NCI-H187 (cell line): ENCODE data around the gene CEP104.
"Not testable (repeated sequence)": the region's sequence is repeated elsewhere in the genome, so short reads cannot be mapped to it uniquely, and the experiment has no call there.

ENCODE experiments used
- DNase-seq, 2 experiments: peaks; one replicate each; lab custom pipeline; 2025; lab: John Stamatoyannopoulos, UW

CEP104 gene

DNA sequence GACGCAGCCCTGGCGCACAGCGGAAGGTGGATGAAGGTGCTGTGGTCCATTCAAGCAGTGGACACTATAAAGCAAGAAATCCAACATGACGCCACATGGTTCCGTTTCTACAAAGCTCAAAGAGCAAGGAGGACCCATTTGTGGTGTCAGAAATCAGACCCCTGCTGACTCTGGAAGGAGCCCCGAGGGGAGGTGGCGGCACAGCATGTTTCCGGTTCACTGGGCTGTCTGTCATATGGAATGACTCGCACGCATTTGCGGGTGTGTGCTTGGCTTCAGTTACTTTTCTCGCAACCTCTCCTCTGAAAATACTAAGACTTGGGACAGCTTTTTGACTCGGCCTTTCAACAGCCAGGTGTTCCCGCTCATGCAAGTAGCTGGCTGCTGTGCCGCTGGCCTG is 31.7 kb downstream of the CEP104 start:
- DNase-seq = no peak

DNA sequence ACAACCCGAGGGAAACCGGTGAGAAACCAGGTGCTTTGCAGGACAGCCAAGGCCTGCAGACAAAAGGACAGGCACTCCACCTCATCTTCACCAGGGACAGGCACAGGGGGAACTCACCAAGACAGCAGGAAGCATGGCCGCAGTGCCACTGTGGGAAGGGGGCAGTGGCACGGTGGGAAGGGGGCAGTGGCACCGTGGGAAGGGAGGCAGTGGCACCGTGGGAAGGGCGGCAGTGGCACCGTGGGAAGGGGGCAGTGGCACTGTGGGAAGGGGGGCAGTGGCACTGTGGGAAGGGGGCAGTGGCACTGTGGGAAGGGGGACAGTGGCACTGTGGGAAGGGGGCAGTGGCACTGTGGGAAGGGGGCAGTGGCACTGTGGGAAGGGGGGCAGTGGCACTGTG is 32.4 kb downstream of the CEP104 start:
- DNase-seq = no peak

DNA sequence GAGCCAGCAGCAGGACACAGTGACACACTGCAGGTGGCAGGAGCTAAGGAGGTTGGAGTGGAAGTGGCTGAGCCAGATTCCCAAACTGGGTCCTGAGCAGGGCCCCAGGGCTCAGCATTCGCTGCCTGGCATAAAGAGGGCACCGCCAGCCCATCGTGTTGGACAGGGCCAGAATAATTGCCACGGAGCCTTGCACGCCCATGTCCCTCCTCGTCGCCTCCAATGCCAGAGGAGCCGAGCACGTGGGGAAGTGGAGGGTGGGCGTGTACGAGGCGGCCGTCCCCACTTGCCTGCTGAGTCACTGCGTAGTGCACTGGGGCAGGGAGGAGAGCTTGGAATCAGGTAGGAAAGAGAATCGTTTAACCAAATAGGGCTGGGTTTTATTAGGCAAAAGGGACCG is 34.6 kb downstream of the CEP104 start:
- no peak for DNase-seq

DNA sequence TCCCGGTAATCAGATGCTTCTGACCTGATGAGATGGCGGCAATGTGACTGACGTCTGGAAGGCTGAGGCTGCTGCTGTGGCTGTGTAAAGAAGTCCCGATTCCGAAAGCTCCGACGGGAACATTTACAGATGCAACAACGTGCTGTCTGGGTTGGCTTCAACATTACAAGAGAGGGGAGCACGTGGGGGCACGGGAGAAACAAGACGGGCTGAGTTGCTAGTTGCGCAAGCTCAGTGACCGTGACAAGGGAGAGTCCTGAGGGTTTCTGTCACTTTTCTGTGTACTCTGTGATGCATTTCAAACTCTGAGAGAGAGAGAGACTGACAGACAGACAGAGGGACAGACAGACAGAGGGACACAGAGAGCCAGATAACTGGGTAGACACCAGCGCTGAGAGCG is 35.1 kb downstream of the CEP104 start:
- no peak for DNase-seq

DNA sequence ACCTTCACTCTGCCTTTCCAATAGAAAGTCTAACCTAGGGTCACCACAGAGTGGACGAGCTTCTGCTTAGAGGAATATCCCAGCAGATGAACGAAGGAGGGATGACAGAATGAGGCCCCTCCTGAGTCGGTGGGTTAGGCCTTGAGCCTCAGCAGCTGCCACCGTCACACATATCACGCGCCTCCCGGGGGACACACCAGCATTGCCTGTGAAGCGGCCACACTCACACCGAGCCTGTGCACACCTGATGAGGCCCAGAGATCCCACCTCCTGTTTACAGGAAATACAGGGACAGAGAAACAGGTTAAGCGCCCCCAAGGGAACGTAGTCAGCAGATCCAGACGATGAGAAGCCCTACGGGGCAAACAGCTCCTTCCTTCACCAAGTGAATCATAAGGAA is 35.6 kb downstream of the CEP104 start:
- peak in 1 of 2 experiments; percentile 16 for DNase-seq

DNA sequence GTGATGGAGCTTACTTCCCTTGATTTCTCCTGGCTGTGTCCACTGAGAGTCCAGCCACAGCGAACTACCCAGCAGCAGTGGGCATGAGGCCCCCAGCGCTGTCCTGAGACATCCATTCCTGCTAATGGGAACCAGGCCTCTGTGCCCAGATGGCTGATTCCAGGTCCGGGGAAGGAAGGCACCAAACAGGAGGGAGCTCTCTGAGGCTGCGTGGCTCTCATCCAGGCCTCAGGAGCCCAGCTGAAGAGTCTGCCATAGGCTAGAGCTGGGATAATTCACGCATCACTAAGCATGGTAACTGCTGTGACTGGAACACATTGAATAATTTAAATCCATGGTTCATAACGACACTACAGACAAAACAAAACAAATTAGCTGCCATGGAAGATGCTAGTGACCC is 36.0 kb downstream of the CEP104 start:
- peak; percentile 28 to 78 for DNase-seq

DNA sequence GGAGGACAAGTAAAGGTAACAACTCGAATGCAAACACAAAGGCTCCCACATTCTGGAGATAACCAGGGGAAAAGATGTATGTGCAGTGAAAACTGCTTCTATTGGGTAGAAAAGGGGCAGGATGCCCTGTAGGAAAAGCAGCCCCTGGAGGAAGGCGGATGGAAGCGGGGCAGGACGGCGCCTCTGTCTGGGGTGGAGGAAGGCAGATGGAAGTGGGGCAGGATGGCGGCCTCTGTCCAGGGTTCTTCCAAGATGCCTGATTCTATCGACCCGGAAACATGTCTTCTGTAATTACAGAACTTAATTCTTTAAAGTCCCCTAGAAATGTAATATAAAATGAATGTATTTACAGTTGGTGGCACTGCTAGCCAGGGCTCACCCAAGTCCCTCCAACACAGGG is 36.7 kb downstream of the CEP104 start:
- DNase-seq = no peak

DNA sequence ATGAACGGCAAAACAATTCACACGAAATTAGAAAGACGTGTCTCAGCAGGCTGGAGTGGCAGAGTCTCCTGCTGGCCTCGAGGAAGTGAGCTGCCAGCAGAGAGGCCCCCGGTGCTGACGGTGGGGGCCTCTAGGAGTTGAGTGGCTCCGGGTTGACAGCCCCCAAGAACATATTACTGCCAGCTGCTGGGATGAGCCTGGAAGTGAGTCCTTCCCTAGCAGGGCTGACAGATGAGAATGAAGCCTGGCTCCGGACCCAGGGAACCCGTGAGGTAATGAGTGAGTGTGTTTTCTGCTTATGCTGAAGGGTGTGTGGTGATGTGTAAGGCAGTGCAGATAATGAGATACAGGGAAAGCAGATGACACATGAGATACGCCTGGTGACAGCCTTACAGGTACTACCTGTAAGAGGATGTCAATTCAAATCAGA is 37.2 kb downstream of the CEP104 start:
- no peak for DNase-seq

DNA sequence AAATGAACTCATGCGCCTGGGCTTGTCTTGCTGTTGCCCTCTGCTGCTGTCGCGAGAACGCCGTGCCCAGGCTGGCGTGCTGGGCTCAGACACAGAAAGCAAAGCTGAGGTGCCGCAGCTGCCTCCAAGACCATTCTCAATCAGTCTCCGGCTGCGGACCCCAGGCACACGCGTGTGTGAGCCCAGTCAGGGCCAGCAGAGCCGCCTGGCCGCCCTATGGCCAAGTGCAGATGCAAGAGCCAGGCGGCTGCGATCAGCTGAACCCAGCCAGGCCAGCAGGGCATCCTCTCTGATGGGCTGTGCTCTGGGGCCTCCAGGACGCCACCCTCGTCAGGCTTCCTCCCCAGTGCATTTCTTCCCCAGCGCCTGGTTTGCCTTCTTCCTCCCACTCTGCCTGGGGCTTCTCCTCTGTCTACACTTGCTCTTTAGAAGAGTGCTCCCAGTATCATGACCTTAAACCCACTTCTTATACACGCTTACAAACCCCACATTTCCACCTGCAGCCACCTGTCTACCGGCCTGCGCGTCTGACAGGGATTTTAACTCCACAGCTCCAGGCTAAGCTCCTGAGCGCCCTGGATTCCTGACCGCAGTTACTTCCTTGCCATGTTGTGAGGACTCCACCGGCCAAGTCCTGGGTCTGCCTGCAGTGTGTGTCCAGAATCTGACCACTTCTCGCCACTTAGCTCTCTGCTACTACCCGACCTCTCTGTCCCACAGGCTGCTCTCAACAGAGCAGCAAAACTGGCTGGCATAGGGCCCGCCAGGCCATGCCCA is 39.0 kb downstream of the CEP104 start:
- no peak for DNase-seq

DNA sequence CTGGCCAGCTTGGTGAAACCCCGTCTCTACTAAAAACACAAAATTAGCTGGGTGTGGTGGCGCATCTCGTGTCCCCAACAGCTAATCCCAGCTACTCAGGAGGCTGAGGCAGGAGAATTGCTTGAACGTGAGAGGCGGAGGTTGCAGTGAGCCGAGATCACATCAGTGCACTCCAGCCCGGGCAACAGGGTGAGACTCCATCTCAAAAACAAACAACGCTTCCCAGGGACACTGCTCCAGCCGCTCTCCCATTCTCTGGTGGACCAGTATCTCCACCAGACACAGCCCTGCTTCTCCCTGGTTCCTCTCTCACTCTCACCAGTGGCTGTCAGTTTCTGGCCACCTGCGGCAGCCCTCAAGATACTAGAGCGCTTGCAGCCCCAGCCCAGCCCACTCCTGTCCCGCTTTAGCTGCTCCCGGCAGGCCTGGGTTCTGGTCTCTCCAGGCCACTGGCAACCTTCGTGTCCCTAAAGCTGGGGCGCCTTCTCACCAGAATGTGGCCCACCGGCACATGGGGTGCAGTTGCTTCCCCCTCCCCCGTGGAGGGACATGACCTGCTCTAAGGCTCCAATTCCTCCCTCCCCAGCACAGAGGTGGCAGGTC is 39.8 kb downstream of the CEP104 start:
- DNase-seq = no peak

DNA sequence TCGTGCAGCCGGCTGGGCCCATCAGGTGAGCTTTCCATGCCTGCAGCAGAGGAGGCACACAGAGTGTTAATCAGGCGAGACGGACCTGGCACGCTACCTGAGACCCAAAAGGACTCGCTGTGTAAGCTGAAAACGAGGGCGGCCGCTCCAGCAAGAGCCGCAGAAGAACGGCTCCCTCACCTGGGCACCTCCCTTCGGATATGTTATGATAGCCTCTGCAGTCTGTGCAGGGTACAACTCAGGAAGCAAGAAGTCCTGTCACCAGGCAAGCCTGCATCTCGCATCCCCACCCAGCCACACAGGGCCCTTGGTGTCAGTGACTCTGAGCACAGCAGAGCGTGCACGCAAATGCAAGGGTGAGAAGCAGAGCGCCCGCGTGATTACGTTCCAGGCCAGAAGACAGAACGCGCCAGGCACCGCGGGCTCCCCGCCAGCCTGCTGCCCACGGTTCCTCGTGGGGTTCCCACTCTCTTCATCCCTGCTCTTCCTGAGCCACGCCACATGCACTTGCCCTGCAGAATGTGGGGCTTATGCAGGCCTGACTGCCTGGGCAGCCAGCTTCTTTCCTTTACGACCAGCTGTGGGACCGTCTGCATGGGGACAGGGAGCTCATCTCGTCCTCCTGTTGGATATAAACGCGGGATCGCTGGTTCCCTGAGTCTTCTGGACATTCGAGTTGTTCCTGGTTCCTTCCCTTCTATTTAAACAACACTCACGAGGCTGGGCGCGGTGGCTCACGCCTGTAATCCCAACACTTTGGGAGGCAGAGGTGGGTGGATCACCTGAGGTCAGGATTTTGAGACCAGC is 40.5 kb downstream of the CEP104 start:
- peak in 1 of 2 experiments; percentile 9 for DNase-seq

DNA sequence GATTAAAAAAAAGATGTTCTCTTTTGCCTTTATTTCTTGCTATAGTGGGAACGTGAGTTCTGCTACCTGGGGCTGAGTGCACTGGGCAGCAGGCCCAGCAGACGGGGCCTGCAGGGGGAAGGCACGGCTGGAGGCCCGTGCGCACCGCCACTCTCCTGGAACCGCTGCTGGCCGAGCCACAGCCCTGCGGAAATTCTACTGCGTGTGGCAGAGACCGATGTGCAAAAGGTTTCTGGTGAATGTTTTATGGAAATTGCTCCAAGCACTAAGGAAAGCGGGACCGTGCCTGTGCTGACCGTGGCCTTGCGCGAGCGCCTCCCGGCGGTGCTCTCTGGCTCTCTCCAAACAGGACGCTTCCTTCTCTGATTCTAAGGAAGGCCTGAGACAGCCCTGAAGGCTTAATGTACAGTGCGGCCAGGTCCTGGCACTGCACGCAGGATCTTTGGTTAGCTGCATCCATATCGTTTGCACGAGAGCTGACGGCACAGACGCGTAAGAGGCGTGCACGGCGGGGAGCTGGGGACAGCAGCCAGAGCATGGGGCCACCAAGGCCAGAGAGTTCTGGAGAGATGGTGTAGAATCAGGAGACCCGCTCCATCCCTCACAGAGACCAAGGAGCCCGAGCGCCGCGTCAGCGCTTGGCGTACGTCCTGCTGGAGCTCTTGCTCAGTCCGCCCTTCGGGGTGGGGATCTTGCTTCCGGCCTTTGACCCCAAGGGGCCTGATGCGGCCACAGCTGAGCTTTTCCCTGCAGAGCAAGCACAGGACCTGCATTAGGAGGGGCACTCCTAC is 42.0 kb downstream of the CEP104 start:
- DNase-seq = no peak

DNA sequence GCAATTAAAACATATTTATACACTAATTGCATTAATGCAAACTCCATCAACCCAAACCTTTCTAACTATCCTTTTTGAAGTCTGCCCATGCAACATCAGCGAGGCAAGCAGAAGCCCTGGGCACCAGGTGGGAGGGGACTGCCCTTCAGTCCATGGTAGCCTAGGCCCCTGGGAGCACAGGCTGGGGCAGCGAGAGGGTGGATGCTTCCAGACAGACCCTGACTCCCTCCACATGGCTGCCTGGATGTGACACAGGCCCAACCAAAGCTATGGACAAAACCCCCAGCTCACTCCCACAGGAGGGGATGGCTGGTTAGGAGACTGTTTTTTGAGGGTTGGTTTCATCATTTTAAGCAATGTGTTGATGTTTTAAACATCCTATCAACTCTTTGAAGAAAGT is 42.9 kb downstream of the CEP104 start:
- DNase-seq = no peak

DNA sequence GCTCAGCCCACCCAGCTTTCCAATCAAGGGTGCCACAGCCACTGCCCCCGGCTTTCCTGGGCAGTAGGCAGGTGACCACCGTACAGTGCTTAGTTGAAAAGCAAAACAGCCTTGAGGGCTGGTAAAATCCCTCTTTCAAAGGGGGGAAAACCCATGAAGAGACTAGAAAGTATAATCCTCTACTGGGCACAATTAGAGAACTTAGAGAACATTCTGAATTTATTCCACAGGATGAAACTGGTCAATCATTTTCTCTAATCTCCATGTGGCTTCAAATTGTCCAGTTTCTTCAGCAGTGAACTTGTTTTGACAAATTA is 45.5 kb downstream of the CEP104 start:
- DNase-seq = no peak

DNA sequence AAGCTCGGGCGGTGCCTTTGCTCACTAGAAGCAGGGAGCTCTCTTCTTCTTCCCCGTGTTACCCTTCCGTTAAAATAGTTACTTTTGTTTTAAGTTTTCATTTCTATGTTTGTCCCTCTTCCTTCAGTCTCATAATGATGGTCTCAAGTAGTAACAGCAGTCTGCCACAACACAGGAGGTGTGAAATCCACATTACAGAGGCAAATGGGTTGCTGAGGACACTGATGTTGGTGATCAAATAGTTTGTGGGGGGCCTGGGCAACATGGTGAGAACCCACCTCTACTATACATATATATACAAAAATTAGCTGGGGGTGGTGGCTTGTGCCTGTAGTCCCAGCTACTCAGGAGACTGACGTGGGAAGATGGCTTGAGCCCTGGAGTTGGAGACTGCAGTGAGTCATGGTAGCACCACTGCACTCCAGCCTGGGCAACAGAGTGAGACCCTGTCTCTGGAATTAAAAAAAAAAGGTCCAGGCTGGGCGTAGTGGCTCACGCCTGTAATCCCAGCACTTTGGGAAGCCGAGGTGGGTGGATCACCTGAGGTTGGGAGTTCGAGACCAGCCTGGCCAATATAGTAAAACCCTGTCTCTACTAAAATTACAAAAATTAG is 46.8 kb downstream of the CEP104 start:
- DNase-seq = not testable (repeated sequence)

DNA sequence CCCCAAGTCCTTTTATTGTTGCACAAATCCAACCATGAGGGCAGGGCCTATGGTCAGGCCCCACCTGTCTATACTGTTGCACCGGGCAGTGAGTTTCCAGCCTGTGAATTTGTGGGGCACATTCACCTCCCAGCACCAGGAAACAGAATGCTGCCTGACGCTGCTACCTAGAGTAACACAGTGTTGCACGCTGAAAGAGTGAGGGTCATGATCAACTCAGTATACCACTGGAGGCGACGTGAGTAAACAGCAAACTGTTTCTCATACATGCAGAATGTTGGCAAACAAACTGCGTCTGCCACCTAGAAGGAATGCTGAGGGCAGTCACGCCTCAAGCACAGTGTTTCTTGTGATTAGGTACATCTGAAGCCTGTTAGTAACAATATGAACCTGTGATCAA is 47.3 kb downstream of the CEP104 start:
- no peak for DNase-seq

DNA sequence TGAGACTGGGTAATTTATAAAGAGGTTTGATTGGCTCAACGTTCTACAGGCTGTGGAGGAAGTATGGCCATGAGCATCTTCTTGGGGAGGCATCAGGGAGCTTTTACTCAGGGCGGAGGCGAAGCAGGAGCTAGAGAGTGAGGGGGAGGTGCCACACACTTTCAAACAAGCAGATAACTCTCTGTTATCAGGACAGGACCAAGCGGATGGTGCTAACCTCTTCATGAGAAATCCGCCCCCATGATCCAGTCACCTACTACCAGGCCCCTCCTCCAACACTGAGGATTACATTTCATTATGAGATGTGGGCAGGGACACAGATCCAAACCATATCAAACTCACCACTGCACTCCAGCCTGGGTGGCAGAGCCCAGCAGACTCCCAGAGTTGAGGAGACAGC is 49.2 kb downstream of the CEP104 start:
- DNase-seq = no peak

DNA sequence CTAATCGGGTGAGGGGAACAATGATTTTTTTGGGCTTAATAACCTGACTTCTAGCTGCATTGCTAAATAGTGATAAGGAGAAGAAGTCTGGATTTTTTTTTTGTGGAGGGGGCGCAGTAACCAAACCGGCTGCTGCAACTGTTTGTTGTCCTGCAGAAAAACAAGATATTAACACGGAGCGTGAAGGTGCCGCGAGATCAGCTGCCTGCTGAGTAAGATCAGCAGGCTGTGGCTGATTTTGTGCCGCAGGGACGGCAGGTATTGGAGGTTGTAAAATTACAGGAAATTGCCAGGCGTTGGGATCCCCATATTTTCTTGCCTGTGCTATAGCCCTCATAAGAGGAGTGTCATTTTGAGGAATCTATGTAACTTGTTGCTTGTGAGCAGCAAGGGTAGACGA is 52.0 kb downstream of the CEP104 start:
- DNase-seq = no peak

DNA sequence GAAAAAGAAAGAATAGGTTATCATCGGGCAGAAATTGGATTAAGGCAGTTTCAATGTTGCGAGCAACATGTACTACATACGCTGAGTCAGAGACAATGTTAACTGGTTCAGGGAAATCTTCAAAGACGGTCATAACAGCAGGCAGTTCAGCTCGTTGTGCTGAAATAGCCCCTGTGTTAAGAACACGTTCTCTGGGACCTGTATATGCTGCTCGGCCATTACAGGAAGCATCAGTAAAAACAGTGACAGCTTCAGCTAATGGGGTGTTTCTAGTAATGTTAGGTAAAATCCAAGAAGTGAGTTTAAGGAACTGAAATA is 52.4 kb downstream of the CEP104 start:
- not testable (repeated sequence) for DNase-seq

DNA sequence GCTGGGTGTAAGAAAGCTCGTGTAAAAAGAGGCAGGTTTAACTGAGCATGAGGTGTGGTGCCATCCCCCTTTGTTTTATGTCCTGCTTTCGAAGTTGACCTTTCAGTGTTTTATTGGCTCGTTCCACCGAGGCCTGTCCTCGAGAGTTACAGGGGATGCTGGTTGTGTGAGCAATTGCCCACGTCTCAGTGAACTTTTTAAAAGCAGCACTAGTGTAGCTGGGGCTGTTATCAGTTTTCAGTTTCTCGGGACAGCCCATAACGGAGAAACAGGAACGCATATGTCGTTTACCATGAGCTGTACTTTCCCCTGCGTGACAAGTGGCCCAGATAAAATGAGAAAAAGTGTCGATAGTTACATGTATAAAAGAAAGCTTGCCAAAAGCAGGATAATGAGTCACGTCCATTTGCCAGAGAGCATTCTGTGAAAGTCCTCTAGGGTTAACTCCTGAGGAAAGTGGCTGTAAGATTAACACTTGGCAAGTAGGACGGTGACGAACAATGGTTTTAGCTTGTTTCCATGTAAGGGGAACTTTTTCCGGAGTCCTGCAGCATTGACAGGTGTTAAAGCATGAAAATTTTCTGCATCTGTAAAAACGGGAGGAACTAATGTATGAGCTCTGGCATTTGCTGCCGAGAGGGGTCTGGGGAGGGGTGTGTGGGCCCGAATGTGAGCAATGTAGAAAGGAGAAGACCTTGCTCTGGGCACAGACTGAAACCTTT is 52.9 kb downstream of the CEP104 start:
- DNase-seq = no peak

DNA sequence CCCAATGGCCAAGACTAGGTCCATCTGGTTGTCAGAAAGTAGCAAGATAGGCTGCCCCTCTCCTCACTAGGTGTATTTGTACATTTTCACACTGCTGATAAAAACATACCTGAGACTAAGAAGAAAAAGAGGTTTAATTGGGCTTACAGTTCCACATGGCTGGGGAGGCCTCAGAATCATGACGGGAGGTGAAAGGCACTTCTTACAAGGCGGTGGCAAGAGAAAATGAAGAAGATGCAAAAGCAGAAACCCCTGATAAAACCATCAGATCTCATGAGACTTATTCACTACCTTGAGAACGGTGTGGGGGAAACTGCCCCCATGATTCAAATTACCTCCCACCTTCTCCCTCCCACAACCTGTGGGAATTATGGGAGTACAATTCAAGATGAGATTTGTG is 56.2 kb downstream of the CEP104 start:
- DNase-seq = not testable (repeated sequence)
